Esophagus squamous epithelium (tissue), 5 donors: Measurements from ENCODE around the gene GNB1L. TPM values are rescaled to one million over a fixed set of nuclear protein-coding genes. Genes with fewer than 3 reads are reported as not detected.

Experiments used
- DNase-seq: peaks from one replicate; lab custom pipeline; 2025; lab: John Stamatoyannopoulos, UW
- H3K27ac ChIP-seq, 4 donors: fragments of 200-600 bp; sonication (generic); one replicate each; pipeline ENCODE4 v1.5.1; 2016 to 2019; ENCODE audit warnings: mild to moderate bottlenecking in 1 of 4
- H3K27me3 ChIP-seq, 4 donors: fragments of 200-600 bp; sonication (generic); 1 replicate in 3 of 4; 2 replicates in 1 of 4; pipeline versions ENCODE4 v1.5.1 to v1.6.0; 2017 to 2021; ENCODE audit warnings: antibody characterized with exemption in 1 of 4
- H3K36me3 ChIP-seq, 3 donors: fragments of 200-600 bp; sonication (generic); one replicate each; pipeline ENCODE4 v1.5.1; 2016 to 2019
- H3K4me1 ChIP-seq, 3 donors: fragments of 200-600 bp; sonication (generic); one replicate each; pipeline ENCODE4 v1.5.1; 2017 to 2019
- H3K4me3 ChIP-seq, 4 donors: fragments of 200-600 bp; sonication (generic); 1 replicate in 3 of 4; 2 replicates in 1 of 4; pipeline ENCODE4 v1.5.1; 2016 to 2019; ENCODE audit warnings: mild to moderate bottlenecking in 2 of 4, moderate library complexity in 1 of 4
- H3K9me3 ChIP-seq, 3 donors: fragments of 200-600 bp; sonication (generic); one replicate each; pipeline ENCODE4 v1.5.1; 2016 to 2019
- CTCF ChIP-seq, 6 experiments: fragments of 450-650 bp in 4 of 6; fragments of 200-600 bp in 2 of 6; sonication (generic) in 2 of 6; IDR thresholded peaks; one replicate each; pipeline ENCODE4 v1.5.1; 2016 to 2019; ENCODE audit warnings: antibody characterized with exemption in 6 of 6, mild to moderate bottlenecking in 4 of 6, moderate library complexity in 4 of 6
- POLR2A ChIP-seq, 4 donors: fragments of 450-650 bp; IDR thresholded peaks; one replicate each; pipeline ENCODE4 v1.6.1; 2017; ENCODE audit warnings: antibody characterized with exemption in 4 of 4, mild to moderate bottlenecking in 4 of 4, moderate library complexity in 3 of 4
- whole genome bisulfite sequencing, 2 donors: methylation state at CpG; one replicate each; pipeline ENCODE4 v1.1.5; 2018; 5-methylcytosine and 5-hydroxymethylcytosine counted together
- intact Hi-C: fragments of 100-400 bp; cut with DNase I; formaldehyde crosslinking; loops from one replicate; pipeline ENCODE4 v1.15.0; 2022
- total RNA-seq, 4 donors: library from RNA; depleted of rRNA; stranded (reverse); fragments of >200 nt; gene quantifications; one replicate each; pipeline ENCODE4 v1.1.0, GENCODE V29; 2016
- donor health status: DM: yes; HTN: yes; CAD: no.

Gene GNB1L
- total RNA-seq, 4 donors from 2014 or later, result 5.7 to 8.5 (median 6.4) TPM

GRCh38 chr22:19739911-19740449, 114.7 kb downstream of the GNB1L start:
- intact Hi-C loops, result no loop called here

GRCh38 chr22:19739448-19739895, 115.2 kb downstream of the GNB1L start:
- no CpG with 5 or more reads among the region's 16 CpGs for WGBS, 2 donors
- TF ChIP-seq CTCF (IDR thresholded peaks at IDR 0.05) (no peak), POLR2A (IDR thresholded peaks at IDR 0.05) (no peak)
- Histone ChIP-seq H3K27ac (no peak overlapping the region), H3K9me3 (no peaks in the 10 kb centered on the region), H3K27me3 (peaks cover 0 to 31% (median 0%) of the 10 kb centered on the region in 4 donors), H3K36me3 (no peaks in the 10 kb centered on the region), H3K4me1 (no peaks in the 10 kb centered on the region), H3K4me3 (no peak overlapping the region)
- intact Hi-C loops, result no loop called here
- DNase-seq, result no peak

More at GRCh38 chr22:19739911-19740449, 114.7 kb downstream of the GNB1L start:
- H3K27ac ChIP-seq, result no peak overlapping the region
- TF ChIP-seq POLR2A (IDR thresholded peaks at IDR 0.05), result no peak
- TF ChIP-seq CTCF (IDR thresholded peaks at IDR 0.05), result no peak
- no peaks in the 10 kb centered on the region for H3K36me3 ChIP-seq
- no peak overlapping the region for H3K4me3 ChIP-seq
- H3K4me1 ChIP-seq, result no peaks in the 10 kb centered on the region
- 67 to 72% methylated on average over 1 to 5 of the region's 7 CpGs for WGBS, 2 donors
- H3K27me3 ChIP-seq, result peaks cover 0 to 31% (median 0%) of the 10 kb centered on the region in 4 donors
- no peaks in the 10 kb centered on the region for H3K9me3 ChIP-seq
- no peak for DNase-seq

- DNase-seq, result no peak
- WGBS, 2 donors, result 36 to 40% methylated on average over 3 to 6 of the region's 31 CpGs
- Histone ChIP-seq H3K4me1 (no peaks in the 10 kb centered on the region), H3K27ac (no peak overlapping the region), H3K36me3 (no peaks in the 10 kb centered on the region), H3K4me3 (no peak overlapping the region), H3K27me3 (peaks cover 0 to 31% (median 0%) of the 10 kb centered on the region in 4 donors), H3K9me3 (no peaks in the 10 kb centered on the region)
- no peak for TF ChIP-seq CTCF (IDR thresholded peaks at IDR 0.05)
- TF ChIP-seq POLR2A (IDR thresholded peaks at IDR 0.05), result no peak
- intact Hi-C loops, result no loop called here
These were observed 115.8 kb downstream of the GNB1L start for GRCh38 chr22:19738664-19739447.

- Histone ChIP-seq H3K9me3 (no peaks in the 10 kb centered on the region), H3K4me1 (no peaks in the 10 kb centered on the region), H3K4me3 (no peak overlapping the region), H3K27me3 (peaks cover 0 to 31% (median 0%) of the 10 kb centered on the region in 4 donors), H3K36me3 (no peaks in the 10 kb centered on the region), H3K27ac (no peak overlapping the region)
- TF ChIP-seq POLR2A (IDR thresholded peaks at IDR 0.05) (no peak), CTCF (IDR thresholded peaks at IDR 0.05) (no peak)
- intact Hi-C loops, result no loop called here
- DNase-seq, result no peak
- 67 to 82% methylated on average over 5 to 15 of the region's 17 CpGs for WGBS, 2 donors
These were observed 116.6 kb downstream of the GNB1L start for GRCh38 chr22:19737846-19738663.
